Inflammatory macrophage (primary cell): ENCODE measurements around the gene ZNF689.
"Not testable (repeated sequence)": the region's sequence is repeated elsewhere in the genome, so short reads cannot be mapped to it uniquely, and the experiment has no call there.

Source experiments
- DNase-seq, 2 donors: peaks; one replicate each; pipeline ENCODE4 v3.0.0-alpha.2; 2020 to 2022
- total RNA-seq, 18 experiments: gene quantifications; one replicate each; lab custom pipeline; 2026; ENCODE audit warnings: mixed read lengths in 6 of 18, inconsistent platforms in 2 of 18; lab: John Stamatoyannopoulos, UW

The ZNF689 gene
- total RNA-seq, result 2.7 to 13.3 (median 8.5) reads per million in 18 experiments

GRCh38 chr16:30609926-30610839 is at the start of gene ZNF689:
Gene ZNF689 (minus strand): TSS chr16:30610389. CDS start chr16:30610041, 348 bp downstream.
- peak; percentile 97 to 98 for DNase-seq

DNA sequence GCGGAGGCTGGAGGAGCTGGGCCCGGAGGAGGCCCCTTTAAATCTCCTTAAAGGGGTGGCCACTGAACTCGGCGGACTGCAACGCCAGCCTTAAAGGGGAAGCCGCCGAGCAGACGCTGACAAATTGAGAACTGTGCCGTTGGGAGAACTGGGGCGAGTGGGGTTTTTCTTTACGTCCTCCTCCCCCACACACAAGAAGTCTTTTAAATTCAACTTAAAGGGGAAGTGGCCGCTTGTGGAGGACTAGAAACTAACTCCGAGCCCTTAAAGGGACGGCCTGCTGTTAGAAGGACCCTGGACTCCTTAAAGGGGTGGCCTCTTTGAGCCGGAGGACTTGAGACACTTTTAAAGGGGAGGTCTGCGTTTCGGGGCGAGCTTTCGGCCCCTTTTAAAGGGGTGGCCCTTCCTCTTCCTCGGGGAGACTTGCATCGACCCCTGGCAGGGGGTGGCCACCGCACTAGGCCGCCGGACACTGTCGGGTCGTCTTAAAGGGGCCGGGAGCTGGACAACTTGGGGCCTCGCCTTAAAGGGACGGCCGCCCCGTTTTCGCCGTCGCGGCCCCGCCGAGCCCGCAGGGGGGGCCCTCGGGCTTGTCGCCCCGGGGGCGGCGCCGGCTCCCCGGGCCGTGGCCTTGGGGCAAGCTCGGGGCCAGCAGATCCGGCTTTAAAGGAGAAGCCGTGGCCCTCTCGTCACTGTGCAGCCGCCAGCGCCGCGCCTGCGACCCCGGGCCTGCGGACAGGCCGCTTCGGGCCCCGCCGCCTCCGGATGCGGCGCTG is 48.7 kb upstream of the ZNF689 start:
- DNase-seq, result peak; percentile 98

- DNase-seq, result peak; percentile 100
Observed at GRCh38 chr16:30657866-30658730, 47.9 kb upstream of the ZNF689 start, which contains the start of gene FBRS. Gene FBRS (plus strand): TSS chr16:30658431. CDS start chr16:30659519, 1,088 bp downstream.

- DNase-seq, result no peak
Observed at GRCh38 chr16:30656974-30657865, 47.0 kb upstream of the ZNF689 start.

GRCh38 chr16:30656388-30656787 is 46.2 kb upstream of the ZNF689 start:
- DNase-seq, result no peak

DNA sequence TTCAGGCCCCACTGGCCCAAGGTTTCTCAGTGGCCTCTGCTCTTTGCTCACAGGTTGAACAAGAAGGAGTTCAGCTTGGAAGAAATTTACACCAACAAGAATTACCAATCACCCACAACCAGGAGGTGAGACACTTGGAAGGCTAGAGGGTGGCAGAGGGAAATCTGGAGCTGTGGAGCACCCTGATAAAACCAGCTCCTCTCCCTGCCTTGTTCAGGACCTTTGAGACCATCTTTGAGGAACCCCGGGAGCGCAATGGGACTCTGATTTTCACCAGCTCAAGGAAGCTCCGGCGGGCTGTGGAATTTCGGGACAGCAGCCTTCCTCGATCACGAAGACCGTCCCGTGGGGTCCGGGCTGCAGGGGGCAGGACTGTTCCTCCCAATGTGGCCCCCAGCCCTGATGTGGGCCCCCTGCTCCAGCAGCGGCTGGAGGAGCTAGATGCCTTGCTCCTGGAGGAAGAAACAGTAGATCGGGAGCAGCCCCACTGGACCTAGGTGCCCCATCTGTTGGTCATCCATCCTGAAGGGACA is 45.7 kb upstream of the ZNF689 start:
- DNase-seq, result no peak

DNA sequence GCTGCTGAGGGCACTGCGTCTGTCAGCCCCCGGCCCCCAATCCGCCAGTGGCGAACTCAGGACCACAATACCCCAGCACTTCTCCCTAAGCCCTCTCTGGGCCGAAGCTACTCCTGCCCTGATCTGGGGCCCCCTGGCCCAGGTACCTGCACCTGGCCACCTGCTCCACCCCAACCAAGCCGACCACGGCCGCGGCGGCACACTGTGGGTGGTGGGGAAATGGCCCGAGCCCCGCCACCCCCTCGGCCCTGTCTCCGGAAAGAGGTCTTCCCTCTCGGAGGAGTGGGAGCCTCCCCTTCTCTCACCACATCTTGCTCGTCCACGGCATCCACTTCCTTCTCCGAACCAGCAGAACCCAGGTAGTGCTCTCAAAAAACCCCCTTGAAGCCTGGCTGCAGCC is 44.7 kb upstream of the ZNF689 start:
- no peak for DNase-seq

GRCh38 chr16:30652718-30653117 is 42.5 kb upstream of the ZNF689 start:
- no peak for DNase-seq

GRCh38 chr16:30652005-30652296 is 41.8 kb upstream of the ZNF689 start:
- DNase-seq, result no peak

- DNase-seq, result peak; percentile 63 to 80
Observed at GRCh38 chr16:30651124-30652004, 41.2 kb upstream of the ZNF689 start.

- peak; percentile 100 for DNase-seq
Observed at GRCh38 chr16:30650369-30651123, 40.4 kb upstream of the ZNF689 start, which contains the start of gene PRR14. Gene PRR14 (plus strand): TSS chr16:30650960. CDS start chr16:30651646, 686 bp downstream.

DNA sequence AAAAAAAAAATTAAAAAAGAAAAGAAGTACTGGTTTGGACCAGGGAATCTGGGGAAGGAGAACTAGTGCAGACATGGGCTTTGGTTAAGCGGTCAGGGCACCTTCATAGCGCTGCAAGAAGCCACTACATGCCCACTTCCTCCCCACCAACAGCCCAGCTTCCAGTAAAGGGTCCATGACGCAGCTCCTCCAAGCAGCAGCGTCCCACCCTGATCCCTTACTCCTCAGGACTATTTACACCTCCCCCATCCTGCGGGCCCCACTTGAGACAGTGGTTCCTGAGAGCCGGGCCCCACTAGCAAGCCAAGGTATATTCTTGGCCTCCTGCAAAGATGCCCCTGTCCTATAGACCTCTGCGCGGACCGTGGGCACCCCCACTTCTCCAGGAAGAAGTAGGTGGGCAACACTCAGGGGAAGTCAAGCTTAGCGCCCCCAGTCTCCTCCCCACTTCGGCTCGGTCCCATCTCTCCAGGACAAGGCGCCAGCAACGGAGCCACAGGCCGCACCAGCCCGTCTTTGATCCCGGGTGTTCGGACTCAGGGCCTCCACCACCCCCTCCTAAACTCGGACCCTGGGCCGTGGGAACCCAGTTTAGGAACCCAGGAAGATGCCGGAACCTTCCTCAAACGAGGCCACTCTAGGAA is 39.7 kb upstream of the ZNF689 start:
- DNase-seq, result peak in 1 of 2 donors; percentile 11

DNA sequence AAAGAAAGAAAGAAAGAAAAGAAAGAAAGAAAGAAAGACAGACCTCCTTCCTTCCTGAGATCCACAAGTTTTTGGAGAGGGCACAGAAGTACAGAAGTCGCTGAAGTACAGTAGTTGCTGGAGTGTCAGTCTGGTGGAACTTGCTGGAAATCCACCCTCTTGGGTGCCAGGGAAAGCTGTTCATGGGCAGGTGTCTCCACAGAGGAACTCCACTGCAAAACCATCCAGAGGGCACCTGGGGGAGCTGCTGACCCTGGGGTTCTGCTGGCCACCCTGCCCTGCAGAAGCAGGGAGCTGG is 37.0 kb upstream of the ZNF689 start:
- no peak for DNase-seq

DNA sequence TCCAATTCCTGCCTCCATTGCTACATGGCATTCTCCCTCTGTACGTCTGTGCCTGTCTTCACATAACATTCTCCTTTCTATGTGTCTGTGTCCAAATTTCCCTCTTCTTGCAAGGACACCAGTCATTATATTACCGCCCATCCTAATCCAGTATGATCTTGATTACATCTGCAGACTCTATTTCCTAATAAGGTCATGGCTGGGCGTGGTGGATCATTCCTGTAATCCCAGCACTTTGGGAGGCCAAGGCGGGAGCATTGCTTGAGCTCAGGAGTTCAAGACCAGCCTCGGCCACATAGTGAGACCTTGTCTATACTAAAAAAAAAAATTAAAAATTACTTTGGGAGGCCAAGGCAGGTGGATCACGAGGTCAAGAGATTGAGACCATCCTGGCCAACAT is 35.5 kb upstream of the ZNF689 start:
- no peak for DNase-seq

- DNase-seq, result no peak
Observed at GRCh38 chr16:30644334-30644830, 34.2 kb upstream of the ZNF689 start.

GRCh38 chr16:30641378-30641982 is 31.3 kb upstream of the ZNF689 start:
- DNase-seq, result no peak

GRCh38 chr16:30637944-30638343 is 27.8 kb upstream of the ZNF689 start:
- peak; percentile 60 to 72 for DNase-seq

GRCh38 chr16:30637139-30637538 is 26.9 kb upstream of the ZNF689 start:
- not testable (repeated sequence) for DNase-seq
